NCI-H345 (cell line): ENCODE data around the gene GRIK1.

ENCODE experiments used
- DNase-seq: peaks from one replicate; lab custom pipeline; 2025; lab: John Stamatoyannopoulos, UW

GRIK1 gene

GRCh38 chr21:29827647-29828046 is 112.1 kb downstream of the GRIK1 start:
- no peak for DNase-seq

GRCh38 chr21:29827236-29827635 is 112.6 kb downstream of the GRIK1 start:
- no peak for DNase-seq

GRCh38 chr21:29826386-29826785 is 113.4 kb downstream of the GRIK1 start:
- DNase-seq: no peak

GRCh38 chr21:29825936-29826335 is 113.9 kb downstream of the GRIK1 start:
- DNase-seq: no peak

GRCh38 chr21:29825345-29825744 is 114.5 kb downstream of the GRIK1 start:
- DNase-seq: no peak

- DNase-seq: no peak
Measured at GRCh38 chr21:29822064-29822463, 117.7 kb downstream of the GRIK1 start.

- no peak for DNase-seq
Measured at GRCh38 chr21:29821230-29821629, 118.6 kb downstream of the GRIK1 start.

- DNase-seq: no peak
Measured at GRCh38 chr21:29819675-29820326, 120.0 kb downstream of the GRIK1 start.

GRCh38 chr21:29818383-29818921 is 121.3 kb downstream of the GRIK1 start:
- DNase-seq: no peak

- DNase-seq: no peak
Measured at GRCh38 chr21:29817450-29817849, 122.3 kb downstream of the GRIK1 start.

- DNase-seq: no peak
Measured at GRCh38 chr21:29812947-29813346, 126.8 kb downstream of the GRIK1 start.

GRCh38 chr21:29810871-29811270 is 128.9 kb downstream of the GRIK1 start:
- DNase-seq: no peak

GRCh38 chr21:29808153-29808552 is 131.6 kb downstream of the GRIK1 start:
- no peak for DNase-seq

GRCh38 chr21:29805105-29805504 is 134.7 kb downstream of the GRIK1 start:
- DNase-seq: no peak

- no peak for DNase-seq
Measured at GRCh38 chr21:29803191-29803590, 136.6 kb downstream of the GRIK1 start.

GRCh38 chr21:29801122-29801521 is 138.7 kb downstream of the GRIK1 start:
- no peak for DNase-seq

GRCh38 chr21:29800056-29800455 is 139.7 kb downstream of the GRIK1 start:
- DNase-seq: no peak

GRCh38 chr21:29798840-29799239 is 141.0 kb downstream of the GRIK1 start:
- no peak for DNase-seq

GRCh38 chr21:29797155-29797554 is 142.6 kb downstream of the GRIK1 start:
- DNase-seq: no peak

- no peak for DNase-seq
Measured at GRCh38 chr21:29793712-29794111, 146.1 kb downstream of the GRIK1 start.

GRCh38 chr21:29789393-29789792 is 150.4 kb downstream of the GRIK1 start:
- no peak for DNase-seq

GRCh38 chr21:29788752-29789151 is 151.0 kb downstream of the GRIK1 start:
- no peak for DNase-seq

GRCh38 chr21:29787361-29787909 is 152.4 kb downstream of the GRIK1 start:
- DNase-seq: no peak
